Activated CD8-positive, alpha-beta memory T cell treated with anti-CD3 and anti-CD28 coated beads, Interleukin-2, amount 50 U/mL, for 24 hours (primary cell): ENCODE data around the gene AMPD2.

Experiments
- DNase-seq: peaks from one replicate; pipeline ENCODE4 v3.0.0-alpha.2; 2020; ENCODE audit errors: extremely low read depth

AMPD2 gene

GRCh38 chr1:109619576-109620400 lies at the start of gene AMPD2, which contains the start of gene GNAT2:
Gene AMPD2 (plus strand): TSS chr1:109619837. CDS start chr1:109621176, 1,339 bp downstream.
Gene GNAT2 (minus strand): TSS chr1:109619616. CDS start chr1:109612870, 6,746 bp downstream.
- no peak for DNase-seq

DNA sequence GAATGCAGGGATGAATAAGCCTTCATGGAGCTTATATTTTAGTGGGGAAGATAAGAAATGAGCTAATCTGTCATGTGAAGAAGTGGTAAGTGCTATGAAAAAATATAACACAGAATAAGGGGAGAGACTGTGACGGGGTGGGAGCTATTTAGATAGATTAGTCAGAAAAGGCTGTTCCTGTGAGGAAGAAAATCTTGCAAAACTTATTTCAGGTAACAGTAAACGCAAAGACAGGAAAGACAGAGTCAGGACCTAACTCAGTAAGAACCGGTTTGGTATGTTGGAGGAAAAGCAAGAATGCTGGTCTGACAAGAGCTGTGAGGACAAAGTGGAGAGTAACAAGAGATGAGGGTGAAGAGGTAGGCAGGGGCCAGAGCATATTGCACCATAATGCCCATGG lies 49.2 kb upstream of the AMPD2 start:
- DNase-seq: no peak

- no peak for DNase-seq
Measured at GRCh38 chr1:109573785-109574184, 45.9 kb upstream of the AMPD2 start.

GRCh38 chr1:109578947-109579443 lies 40.6 kb upstream of the AMPD2 start:
- DNase-seq: no peak

GRCh38 chr1:109579491-109579890 lies 40.1 kb upstream of the AMPD2 start:
- DNase-seq: no peak

DNA sequence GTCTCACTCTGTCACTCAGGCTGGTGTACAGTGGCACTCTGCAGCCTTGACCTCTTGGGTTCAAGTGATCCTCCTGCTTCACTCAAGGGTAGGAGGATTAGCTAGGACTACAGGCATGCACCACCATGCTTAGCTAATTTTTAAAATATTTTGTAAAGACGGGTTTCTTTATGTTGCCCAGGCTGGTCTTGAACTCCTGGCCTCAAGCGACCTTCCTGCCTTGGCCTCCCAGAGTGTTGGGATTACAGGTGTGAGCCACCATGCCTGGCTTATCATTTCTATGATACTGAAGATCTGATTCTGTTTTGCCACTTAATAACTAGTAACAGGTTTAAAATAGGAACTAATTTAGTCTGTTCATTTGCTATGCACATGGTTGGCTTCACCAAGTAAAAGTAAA lies 37.6 kb upstream of the AMPD2 start:
- no peak for DNase-seq

DNA sequence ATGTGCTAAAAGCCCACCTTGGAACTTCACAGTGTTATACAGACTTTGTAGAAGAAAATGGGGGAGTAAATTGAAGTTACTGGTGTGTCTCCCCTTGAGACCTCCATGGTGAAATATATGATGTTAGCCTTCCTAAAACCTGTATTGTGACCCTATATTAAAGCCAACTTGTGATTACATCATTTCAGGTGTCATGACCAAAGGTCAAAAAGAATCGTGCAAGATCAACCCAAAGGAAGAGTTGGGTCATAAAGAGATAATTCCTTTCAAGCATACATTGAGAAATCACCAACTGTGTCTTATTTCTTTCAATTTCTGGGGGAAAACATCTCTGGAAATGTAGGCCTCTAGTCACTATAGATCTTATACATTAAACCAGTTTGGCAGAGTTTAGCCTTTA lies 34.9 kb upstream of the AMPD2 start:
- no peak for DNase-seq

DNA sequence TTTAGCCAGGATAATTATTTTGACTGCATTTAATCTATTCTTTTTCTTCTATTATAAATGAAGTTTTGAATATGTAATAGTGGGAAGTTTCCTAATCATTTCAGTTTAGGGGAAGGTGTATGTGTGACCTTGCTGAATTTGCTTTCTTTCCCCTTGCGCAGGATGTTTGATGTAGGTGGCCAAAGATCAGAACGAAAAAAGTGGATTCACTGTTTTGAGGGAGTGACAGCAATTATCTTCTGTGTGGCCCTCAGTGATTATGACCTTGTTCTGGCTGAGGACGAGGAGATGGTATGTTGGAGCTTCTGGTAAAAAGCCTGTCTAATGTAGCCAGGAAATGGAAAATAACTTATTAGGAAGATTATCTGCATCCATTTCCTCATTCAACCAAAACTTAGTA lies 33.6 kb upstream of the AMPD2 start:
- DNase-seq: no peak

GRCh38 chr1:109589177-109589576 lies 30.5 kb upstream of the AMPD2 start:
- DNase-seq: no peak

- no peak for DNase-seq
Measured at GRCh38 chr1:109589679-109590078, 30.0 kb upstream of the AMPD2 start.

DNA sequence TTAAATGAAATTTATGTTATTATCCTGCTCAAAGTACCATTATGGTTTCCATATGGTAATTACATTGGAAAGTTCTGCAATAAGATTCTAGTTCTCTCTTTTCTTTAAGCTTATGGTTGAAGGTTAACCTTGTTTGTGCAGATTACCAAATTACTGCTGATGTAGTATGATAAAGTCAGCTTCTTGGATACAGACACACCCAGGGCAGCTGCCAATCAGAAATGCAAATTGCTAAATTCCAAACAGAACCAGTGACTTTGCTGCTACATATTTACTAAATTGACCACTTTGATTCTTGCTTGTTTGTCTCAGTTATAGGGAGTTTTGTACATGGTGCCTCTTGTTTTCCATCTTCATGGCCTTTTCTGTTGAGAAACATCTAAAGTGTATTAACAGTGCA lies 26.7 kb upstream of the AMPD2 start:
- no peak for DNase-seq

DNA sequence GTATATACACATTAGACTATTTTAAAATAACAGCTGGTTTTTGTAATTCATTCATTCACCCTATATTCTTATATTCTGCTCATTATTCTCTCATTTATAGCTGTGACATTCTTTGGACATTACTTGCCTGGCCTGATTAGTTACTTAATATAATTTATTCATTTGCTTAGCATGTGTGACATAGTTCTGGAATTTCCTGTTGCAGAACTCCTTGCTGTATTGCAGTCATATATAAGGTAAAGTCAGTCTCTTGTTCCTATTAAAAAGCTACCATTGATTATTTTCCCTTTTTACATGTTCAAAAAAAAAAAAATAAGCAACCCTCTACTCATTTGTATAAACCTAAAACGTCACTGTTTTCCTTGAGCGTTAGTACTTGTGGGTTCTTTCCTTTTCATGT lies 24.1 kb upstream of the AMPD2 start:
- no peak for DNase-seq

DNA sequence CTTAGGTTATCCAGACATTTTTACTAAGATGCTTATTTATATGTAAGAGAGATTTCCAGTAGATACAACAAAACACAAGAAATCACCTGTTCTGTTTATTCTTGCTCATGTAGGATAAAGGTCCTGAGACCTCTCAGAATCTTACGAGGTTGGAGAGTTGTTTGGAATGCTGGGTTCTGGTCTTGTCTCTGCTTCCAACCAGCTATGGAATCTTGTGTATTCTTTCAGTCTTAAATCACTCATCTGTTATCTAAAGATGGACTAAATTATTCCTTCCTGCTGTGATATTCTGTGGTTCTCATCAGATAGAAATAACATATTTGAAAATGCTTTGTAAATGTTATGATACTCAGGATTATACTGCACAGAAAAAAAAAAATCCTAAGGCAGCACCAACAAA lies 21.5 kb upstream of the AMPD2 start:
- no peak for DNase-seq

GRCh38 chr1:109598655-109599054 lies 21.0 kb upstream of the AMPD2 start:
- DNase-seq: no peak

DNA sequence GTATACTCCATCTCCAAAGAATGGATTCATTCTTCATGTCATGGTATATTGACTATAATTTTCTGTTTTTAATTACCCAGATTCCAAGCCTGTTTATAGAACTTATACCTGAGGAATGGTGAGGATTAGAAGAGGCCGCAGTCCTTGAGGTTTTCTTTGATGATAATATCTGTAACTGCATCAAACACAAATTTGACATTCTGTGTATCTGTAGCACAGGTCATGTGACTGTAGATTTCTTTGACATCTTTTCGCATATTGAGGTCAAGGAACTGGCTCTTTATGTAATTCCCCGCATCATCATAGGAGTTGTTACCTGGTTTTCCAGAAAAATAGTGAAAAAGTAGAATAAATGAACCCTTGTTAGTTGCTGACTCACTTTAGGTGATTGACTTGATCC lies 16.4 kb upstream of the AMPD2 start:
- no peak for DNase-seq

- no peak for DNase-seq
Measured at GRCh38 chr1:109605381-109605780, 14.3 kb upstream of the AMPD2 start.

GRCh38 chr1:109609881-109610280 lies 9.8 kb upstream of the AMPD2 start:
- no peak for DNase-seq

DNA sequence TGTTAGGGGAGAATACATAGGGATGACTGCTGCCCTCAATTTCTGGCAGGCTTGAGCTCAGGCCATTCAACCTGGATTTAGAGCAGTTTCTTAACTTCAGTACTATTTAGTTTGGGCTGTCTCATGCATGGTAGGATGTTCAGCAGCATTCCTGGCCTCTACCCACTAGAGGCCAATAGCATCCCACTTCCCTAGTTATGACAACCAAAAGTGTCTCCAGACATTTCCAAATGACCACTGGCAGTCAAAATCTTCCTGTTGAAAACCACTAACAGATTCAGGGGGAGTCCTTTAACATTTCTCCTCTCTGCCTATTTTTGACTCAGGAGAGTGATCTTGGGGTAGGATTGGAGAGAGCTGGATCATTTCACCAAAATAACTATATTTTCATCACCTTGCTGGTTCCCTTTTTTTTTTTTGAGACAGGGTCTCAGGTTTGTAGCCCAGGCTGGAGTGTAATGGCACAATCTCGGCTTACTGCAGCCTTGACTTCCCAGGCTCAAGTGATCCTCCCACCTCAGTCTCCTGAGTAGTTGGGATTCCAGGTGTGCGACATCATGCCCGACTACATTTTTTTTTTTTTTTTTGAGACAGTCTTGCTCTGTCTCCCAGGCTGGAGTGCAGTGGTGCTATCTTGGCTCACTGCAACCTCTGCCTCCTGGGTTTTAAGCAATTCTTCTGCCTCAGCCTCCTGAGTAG lies 8.9 kb upstream of the AMPD2 start:
- no peak for DNase-seq

GRCh38 chr1:109611308-109611990 lies 8.2 kb upstream of the AMPD2 start:
- DNase-seq: no peak

DNA sequence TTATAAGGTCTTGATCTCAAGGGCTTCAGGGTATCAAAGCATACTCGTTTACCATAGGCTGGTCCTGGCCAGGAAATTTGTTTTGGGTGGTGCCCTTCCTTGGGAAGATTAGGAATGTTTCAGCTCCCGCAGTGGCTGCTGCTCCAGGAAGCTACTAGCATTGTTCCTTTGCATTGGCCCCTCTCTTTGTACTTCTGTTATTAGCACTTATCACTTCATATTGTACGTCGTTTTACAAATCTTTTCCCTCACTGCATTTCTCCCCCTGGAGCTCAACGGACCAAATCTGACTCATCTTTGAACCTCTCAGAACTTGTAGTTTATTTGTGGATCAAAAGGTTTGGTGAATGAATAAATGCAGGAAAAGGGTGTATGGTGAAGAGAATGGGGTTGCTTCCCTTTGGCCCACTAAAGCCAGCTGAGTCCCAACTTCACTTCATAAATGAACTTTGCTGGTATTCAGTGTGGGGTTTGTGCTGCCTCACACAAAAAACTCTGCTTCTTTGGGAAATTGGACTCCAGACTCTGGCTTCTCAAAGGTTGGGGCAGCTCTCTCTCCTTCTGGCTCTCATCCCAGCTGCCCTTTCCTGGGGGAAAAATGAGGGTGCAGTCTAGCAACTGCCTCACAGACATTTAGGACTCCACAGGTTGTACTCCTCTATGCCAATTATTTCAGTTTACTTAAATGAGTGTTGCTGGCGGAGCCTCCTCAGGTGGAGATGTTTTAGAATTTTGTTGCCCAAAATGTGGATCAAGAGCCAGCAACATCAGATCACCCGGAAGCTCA lies 6.1 kb upstream of the AMPD2 start:
- no peak for DNase-seq

DNA sequence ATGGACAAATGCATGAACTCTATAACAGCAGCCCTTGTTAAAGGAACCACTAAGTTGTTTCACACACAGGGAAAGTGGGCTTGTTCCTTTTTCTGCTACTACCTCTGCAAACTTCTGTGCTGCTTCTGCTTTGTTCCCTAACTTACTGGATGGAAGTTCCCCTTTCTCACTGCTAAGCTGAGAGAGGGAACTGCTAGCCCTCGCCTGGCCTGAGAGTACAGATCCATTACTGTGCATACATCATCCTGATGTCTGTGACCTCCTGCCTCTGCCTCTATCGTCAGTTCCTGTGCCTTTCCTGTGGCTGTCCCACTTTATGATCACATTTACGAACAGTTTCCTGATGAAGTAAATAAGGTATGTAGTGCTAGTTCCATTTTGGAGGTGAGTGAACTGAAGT lies 3.8 kb upstream of the AMPD2 start:
- no peak for DNase-seq

DNA sequence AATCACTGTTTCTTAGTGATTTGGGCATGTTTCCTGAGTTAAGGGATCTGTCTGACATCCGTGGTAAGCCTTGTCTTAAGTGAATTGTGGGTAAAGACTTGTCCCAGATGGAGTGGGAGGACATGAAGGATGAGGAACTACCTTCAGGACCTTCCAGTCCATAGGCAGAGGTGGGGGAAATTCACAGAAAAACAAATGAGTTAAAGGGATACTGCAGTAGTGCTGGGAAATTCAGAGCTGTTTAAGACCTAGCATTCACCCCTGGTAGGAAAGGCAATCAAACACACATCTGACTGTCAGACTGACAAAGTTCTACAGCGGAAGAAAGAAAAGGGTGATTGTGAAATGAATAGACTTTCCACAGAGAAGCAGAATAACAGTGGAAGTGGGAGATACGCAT lies 3.2 kb upstream of the AMPD2 start:
- DNase-seq: no peak
